NCI-H748 (cell line): ENCODE data around the gene TAF1C.

Experiments used
- DNase-seq: peaks from one replicate; lab custom pipeline; 2025; ENCODE audit not compliant: unreplicated experiment; lab: John Stamatoyannopoulos, UW

The TAF1C gene

DNA sequence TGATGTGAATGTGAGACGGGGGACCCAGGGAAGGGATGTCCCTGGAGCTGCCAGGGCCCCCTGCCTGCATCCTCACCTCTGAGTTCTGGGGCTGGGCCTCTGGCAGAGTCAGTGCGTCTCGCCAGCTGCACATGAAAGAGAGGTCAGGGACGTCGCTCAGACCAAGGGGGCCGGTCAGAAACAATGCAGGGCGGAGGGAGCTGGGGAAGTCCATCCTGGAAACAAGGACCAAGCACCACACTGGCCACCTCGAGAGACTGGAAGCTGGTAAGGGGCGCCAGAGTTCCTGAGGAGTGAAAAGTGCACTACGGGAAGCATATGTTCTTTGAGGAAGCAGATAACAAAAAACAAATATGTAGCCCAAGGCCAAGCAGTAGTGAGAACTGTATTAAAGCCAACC, 2.1 kb downstream of the TAF1C start:
- DNase-seq, result no peak

DNA sequence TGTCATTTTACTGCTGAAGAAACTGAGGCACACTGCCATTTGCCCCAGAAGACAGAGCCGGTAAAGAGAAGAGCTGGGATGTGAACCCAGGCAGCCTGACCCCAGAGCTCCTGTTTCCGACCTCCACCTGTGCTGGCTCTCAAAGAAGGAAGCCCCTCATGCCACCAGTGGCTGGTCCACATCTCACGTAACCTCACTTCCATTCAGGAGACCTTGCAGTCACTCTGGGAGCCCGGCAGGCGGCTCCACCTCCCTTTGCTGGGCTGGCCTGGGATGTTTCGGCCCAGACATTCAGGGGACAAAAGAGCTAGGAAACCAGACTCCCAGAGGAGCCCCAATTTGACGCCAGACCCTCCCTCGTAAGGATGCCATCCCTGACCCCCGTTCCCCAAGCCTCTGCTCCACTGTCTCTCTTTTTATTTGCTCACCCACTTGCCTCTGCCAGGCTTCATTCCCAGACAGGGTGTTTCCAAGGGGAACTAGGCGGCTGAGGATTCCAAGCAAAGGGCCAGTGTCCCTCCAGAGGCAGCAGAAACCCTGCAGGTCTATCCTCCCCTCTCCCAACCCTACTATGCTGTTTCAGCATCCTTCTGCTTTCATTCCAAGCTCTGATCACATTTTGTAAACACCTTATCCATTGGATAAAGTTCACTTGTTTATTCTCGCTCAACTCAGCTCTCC, 2.8 kb downstream of the TAF1C start:
- DNase-seq, result no peak

DNA sequence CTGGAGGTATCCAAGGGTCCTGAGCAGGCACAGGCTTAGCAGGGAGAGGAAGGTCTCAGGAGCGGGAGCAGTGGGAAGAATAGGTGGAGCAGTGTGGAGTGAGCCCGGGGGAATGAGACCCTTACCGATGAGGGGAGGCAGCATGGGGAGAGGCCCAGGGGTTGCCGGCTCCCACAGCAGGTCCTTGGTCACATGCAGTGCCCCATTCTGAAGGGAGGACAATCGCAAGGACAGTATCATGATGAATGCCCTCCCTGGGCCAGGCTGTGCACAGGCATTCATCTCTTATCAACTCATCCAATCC, 3.3 kb downstream of the TAF1C start:
- DNase-seq, result no peak

DNA sequence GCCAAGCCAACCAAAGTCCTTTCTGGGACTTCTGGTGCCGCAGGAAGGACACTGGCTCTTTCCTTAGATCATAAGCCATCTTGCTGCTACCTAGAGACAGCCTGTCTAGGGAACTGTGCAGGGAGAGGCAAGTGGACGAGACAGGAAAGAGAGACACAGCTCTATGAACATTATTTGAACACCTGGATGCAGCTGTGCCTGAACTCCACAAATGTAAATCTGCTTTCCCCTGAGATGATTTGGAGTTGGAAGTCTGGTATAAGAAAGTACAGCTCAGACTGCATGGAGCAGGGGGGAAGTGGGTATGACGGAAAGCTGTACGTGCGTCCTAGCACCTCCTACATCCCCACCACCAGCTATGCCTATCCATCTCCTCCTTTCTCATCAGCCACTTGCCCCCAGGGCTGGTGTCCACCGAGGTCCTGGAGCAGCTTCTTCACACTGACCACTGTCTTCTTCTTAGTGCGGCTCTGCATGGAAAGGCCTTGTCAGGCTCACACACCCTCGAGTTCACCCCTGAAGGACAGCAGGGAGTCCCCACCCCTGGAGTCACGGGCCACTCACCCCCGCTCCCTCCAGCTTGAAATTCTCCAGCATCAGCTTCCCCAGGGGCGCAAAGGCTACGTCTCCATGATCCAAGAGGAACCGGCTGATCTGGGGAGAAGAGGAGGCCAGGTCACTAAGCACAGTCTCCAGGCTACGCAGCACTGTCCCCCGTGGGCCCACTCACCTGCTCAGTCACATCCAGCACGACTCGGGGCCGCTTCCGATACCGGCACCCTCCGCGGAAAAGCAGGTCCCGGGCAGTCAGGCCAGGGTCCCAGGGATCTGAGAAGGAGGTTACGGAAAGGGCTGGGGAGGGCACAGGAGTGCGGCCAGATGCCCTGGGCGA, 3.9 kb downstream of the TAF1C start:
- DNase-seq, result no peak

DNA sequence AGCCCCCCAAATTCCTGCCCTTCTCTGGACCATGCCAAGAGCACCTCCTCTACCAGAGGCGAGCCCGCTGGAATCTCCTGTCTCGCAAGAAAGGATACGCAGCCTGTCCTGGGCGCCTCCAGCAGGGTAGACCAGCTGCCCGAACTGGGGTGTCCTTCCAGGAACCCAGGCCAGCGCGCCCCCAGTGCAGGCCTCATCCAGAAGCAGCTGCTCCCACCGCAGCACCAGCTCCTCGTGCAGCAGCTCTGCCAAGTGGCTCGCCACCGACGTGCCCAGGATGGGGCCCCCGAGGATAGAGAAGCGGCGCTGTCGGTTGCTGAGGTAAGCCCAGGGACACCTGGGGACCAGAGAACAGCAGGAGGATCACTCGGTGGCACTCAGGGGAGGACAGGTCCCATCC, 4.8 kb downstream of the TAF1C start:
- no peak for DNase-seq

DNA sequence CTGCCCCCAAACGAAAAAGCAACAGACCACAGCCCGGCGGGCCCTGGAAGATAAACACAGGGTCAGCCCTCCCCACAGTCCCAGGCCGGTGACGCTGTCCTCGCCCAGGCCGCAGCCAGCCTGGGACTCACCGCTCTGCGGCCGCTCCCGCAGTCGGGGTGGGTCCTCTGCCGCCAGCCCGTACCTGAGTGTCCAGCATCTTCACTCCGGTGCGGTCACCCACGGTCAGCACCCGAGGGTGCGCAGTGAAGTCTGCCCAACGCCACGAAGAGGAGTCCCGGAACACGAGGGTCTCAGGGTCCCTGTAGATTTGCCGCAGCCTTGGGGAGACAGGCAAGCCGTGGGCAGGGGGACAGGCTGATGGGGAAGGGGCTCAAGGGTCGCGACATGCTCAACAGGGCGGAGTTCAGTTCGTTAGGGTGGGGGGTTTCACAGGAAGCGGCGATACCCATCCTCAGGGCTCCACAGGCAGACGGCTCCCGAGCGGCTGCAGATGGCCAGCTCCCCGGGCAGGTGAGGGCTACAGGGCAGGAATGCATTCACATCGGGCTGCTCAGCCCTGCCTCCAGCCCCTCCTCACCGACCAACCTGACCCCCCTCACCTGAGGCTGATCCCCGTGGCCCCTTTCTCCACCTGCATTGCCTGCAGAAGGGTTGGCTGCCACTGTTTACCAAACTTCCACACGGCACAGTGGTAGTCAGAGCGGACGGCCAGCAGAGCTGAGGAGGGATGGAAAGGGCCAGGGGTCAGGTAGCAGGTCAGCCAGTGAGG, 5.5 kb downstream of the TAF1C start:
- no peak for DNase-seq

DNA sequence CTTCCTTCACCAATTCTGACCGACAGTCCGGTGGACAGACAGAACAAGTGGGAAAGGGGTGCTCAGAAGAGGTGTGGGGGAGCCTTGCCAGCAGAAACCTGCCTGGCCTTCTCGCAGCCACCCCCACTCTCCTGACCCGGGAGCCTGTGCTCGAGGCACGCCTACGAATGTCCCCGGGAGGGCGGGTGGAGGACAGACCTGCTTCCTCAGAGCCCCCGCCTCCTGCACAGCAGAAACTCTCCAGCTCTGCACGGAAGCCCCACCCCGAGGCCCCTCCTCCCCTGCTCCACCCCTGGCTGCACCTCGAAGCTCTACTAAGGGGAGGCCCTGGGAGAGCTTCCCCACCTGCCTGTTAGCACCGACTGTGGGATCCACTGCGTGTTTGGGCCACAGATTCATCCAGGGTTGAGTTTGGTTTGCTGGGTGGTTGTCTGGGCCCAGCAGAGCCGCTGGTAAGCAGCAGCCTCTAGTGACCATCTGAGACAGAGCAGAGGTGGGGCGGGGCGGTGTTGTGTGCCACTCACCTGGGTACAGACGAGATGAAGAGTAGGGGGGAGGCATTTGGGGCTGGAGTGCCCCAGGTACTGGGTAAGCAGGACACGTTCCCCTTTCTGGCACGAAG, 6.2 kb downstream of the TAF1C start:
- DNase-seq, result no peak

DNA sequence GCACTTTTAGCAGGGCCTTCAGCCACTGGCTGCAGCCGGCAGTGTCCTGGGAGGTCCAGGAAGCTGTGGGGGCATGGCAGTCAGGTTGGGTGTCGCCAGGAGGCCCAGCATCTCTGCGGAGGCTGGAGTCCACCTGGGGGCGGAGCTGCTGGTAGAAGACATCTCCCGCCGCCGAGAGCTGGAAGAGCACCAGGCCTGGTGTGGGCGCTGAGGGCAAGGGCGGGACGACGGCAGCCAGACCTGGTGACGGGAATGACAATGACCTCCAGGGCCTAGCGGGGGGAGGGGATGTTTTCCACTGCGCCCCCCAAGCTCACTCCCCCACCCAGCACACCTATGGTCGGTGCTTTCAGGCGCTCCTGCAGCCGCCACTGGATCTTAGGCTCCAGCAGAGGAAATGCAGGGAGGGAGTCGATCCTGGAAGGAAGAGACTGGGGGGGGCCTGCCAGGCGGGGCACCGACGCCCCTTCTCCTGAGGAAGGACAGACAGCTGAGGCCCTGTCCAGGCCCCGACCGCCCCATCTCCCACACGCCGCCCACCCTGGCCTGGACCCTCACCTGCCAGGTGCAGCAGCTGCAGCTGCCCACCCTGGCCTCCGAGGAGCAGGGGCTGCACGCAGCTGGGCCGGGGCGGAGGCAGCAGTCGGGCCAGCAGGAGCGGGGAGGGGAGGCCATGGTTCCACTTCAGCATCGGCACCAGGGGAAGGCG, 7.1 kb downstream of the TAF1C start:
- DNase-seq, result no peak

DNA sequence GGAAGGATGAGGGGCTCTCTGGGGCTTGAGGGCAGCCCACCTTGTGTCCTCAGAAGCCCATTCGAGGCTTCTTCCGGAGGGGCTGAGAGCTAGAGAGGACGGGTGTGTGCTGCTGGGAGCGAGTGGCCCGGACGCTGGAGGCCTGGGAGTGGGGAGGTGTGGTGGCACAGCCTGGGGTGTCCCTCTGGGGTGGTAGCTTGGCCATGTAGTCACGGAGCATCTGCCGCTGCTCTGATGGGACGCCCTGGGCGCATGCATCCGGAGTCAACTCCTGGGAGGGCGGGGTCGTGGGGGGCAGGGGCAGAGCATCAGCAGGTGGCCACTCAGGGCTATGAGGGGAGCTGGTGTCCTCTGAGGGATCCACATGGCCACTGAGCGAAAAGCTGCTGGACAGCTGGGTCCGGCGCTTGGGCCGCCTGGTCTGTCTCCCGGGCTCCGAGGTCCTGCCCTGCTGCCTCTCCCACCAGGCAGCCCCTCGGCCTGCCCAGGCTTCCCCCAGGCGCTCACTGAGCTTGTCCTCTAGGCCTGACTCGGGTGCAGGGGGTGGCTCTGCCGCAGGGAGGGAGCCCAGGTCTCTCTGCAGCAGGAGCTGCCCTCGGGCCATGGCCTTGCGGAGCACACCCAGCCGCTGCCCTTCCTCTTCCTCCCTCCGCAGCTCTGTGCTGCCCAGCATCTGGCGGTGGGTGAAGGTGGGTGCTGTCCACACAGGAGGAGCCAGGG, 7.8 kb downstream of the TAF1C start:
- DNase-seq, result no peak

DNA sequence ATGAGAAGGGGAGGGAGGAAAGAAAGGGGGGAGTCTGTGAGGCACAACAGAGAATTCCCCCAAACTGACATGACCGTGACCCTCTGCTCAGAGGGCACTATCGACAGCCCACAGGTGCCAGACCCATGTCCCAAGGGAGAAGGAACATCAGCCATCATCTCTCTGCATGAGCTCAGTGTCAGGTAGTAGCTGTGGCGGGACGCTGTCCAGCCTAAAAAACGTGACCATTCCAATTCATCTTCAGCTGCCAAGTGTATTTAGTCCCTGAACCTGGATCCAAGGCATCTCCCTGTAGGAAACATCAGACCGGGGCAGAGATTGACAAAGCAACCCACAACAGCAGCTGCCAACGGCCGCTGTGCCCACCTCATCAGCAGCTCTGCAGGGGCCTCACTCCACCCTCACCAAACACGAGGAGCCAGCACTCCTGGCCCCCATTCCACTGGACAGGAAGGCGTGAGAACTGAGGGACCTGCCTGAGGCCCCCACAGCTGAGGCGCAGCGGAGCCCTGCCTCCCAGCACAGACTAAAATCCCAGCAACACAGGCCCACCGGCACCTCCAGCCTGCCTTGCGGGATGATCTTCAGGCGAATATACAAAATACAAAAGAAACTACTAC, 8.6 kb downstream of the TAF1C start:
- no peak for DNase-seq

DNA sequence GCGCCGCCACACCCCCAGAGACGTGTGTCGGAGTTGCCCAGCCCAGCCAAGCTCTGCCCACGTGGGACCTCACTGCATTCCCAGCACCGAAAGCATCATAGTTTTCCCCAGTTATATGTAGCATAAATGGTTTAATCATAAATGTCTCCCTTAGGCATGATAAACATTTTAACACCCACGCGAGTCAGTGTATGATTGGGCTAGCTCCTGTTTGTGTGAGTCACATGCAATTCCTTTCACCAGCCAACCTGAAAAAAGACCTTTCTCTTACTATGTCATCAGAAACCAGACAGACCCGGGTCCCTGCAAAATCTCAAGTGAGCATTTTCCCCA, 9.2 kb downstream of the TAF1C start:
- DNase-seq, result no peak

DNA sequence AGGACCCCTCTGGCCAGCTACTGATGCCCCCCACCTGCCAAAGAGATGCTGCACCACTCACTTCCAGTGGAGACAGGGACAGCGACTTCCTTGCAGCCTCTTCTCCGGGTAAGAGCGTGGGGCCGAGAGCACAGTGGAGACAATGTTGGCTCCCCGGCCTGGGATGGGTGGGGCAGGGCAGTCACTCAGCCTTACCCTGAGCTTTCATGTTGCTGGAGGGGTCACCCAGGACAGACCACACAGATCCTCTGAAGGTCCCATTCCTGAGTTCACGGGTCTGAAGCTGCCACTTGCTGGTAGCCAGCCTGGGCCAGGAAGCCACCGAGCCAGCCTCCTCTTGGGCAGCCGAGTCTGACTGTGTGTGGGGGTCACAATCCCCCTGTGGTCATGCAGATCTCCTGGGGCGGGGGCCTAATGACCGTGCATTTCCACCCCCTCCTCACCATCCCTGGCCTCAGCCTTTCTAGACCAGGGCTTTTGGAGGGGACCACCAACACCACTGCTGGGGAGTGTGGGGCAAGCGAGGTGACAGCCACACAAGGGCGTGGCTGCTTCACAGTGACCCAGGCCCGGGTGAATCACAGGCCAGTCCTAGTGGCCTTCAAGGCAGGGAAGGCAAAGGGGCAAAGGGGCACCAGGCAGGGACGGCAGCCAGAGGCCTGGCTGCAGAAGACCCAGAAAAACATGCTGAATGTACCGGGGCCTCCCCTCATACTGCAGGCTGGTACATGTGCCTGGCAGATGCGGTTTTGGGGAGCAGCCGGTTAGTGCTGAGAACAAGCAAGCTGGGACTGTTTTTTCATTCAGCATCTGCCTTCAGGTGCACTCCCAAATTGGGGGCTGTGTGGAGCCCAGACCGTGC, 10.4 kb downstream of the TAF1C start:
- DNase-seq, result no peak

DNA sequence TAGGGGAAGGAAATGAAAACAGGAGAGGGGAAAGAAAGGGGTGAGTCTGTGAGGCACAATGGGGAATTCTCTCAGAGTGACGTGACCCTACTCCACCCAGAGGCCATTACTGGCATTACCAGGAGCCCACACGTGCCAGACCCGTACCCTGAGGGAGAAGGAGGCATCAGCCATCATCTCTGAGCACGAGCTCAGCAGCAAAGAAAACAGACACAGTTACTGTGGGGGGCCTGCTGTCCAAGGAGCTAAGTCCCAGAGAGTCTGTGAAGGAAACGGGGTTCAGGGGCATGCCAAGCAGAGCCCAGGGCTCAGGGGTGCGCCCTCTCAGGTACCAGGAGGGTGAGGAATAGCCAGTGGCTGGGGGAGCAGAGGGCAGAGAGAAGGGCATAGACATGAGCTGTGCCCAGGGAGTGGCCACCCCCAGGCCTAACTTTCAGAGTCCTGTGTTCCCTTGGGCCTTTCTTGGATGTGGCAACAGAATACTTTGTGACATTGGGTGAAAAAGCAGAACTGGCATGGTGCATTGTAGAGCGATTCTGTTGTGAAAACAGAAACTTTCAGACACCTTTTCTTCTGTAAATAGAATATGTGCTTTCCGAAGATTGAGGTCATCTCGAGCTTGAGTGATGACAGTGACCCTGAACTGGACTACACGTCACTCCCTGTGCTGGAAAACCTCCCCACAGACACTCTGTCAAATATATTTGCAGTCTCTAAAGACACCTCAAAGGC, 11.3 kb downstream of the TAF1C start:
- DNase-seq, result peak; percentile 48

DNA sequence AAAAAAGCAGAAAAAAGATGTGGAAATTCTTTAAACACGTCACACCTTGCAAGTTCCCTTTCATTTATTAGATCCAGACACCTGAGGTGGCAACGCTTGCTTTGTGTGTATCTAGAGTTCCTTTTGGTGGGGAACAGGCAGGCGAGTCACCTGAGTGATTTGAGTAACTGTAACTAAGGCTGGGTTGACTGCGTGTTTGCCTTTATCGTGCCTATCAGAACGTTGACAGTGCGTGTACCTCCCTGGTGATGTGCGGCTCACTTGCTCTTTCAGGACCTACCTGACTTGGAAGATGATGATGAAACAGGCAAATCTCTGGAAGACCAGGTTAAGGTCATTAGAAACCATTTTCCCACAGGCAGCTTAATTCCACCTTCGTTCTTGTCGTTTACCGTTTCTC, 12.5 kb downstream of the TAF1C start:
- DNase-seq, result no peak

DNA sequence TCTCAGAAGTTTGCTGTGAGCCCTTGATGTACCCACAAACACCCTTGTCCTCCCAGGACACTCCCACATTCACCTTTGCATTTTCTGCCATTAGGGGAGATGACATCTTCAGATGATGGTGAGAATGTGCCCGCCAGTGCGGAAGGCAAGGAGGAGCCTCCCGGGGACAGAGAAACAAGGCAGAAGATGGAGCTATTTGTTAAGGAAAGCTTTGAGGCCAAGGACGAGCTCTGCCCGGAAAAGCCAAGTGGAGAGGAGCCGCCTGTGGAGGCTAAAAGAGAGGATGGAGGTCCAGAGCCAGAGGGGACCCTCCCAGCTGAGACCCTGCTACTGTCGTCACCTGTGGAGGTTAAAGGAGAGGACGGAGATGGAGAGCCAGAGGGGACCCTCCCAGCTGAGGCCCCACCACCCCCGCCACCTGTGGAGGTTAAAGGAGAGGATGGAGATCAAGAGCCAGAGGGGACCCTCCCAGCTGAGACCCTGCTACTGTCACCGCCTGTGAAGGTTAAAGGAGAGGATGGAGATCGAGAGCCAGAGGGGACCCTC, 17.0 kb downstream of the TAF1C start:
- no peak for DNase-seq

DNA sequence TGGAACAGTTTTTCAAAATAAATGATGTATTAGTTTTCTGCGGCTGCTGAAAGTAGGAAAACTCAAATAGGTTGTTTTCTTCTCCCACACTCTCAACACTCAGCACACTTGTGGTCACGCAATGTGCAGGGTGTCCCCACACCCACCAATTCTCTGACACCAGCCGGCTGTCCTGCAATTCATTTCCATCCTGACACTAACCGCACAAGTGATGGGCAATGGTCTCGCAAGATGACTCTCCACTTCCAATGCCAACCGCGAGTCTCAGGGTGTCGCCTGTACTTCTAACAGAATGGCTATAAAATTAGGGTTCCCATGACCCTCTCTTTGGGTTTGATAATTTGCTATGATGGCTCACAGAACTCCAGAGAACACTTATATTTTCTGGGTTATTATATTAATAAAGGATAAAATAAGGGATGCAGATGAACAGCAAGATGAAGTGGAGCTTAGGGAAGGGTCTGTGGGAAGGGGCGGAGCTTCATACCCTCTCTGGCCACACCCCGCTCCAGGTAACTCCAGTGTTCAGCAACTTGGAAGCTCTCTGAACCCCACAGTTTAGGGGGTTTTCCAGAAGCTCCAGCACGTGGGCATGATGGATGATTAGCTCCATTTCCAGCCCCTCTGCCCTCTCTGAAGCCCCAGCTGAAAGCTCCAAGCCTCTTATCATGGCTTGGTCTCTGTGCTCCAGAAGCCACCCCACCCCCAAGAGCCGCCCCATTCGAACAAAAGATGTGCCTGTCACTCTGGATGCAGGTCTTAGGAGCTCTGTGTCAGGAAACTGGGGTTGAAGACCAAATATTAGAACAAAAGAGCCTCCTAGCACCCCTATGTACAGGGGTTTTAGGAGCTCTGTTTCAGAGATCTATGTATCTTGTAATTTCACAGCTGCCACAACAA, 19.8 kb downstream of the TAF1C start:
- no peak for DNase-seq

DNA sequence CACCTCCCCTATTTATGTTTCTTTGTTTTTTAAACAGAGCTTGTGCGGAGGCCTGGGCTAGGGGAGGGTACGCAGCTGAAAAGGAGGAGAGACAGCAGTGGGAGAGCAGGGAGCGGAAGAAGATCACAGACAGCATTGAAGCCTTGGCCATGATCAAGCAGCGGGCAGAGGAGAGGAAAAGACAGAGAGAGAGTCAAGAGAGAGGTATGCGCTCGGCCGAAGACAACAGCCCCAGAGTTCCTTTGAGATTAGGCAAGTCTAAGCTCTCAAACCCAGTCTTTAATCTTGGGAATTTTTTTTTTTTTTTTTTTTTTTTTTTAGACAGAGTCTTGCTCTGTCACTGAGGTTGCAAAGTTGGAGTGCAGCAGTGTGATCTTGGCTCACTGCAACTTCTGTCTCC, 21.1 kb downstream of the TAF1C start:
- no peak for DNase-seq
